Spinal cord (tissue), 10 donors: ENCODE results near the gene SIK1. TPM values are rescaled to one million over a fixed set of nuclear protein-coding genes. Genes with fewer than 3 reads are reported as not detected.
"Not testable (repeated sequence)": the region's sequence is repeated elsewhere in the genome, so short reads cannot be mapped to it uniquely, and the experiment has no call there.

ENCODE experiments used
- DNase-seq, 6 donors: peaks; one replicate each; pipeline versions ENCODE4 v3.0.0 to v3.0.0-alpha.2; 2013 to 2015; ENCODE audit warnings: low spot score in 6 of 6, low read depth in 4 of 6
- H3K27ac ChIP-seq: one replicate; pipeline ENCODE4 v1.5.1; 2013; ENCODE audit warnings: low read depth, low read length, control low read depth
- H3K27me3 ChIP-seq: one replicate; pipeline ENCODE4 v1.6.1; 2013; ENCODE audit warnings: low read length; ENCODE audit not compliant: control insufficient read depth, insufficient read depth
- H3K36me3 ChIP-seq: one replicate; pipeline ENCODE4 v1.6.1; 2013; ENCODE audit warnings: low read length; ENCODE audit not compliant: control insufficient read depth, insufficient read depth
- H3K4me1 ChIP-seq: one replicate; pipeline ENCODE4 v1.6.1; 2013; ENCODE audit warnings: low read length; ENCODE audit not compliant: control insufficient read depth, insufficient read depth
- H3K4me3 ChIP-seq: one replicate; pipeline ENCODE4 v1.5.1; 2013; ENCODE audit warnings: low read depth, low read length, control low read depth
- H3K9me3 ChIP-seq: one replicate; pipeline ENCODE4 v1.6.1; 2013; ENCODE audit warnings: low read length; ENCODE audit not compliant: control insufficient read depth, insufficient read depth
- WGBS: methylation state at CpG from one replicate; pipeline ENCODE4 v1.1.5; 2013; ENCODE audit warnings: missing lambda C conversion rate; ENCODE audit not compliant: insufficient coverage; 5-methylcytosine and 5-hydroxymethylcytosine counted together
- polyA plus RNA-seq, 2 donors: library from polyadenylated mRNA; unstranded; fragments of 120-200 nt; gene quantifications; one replicate each; pipeline ENCODE4 v1.2.1, GENCODE V29; 2013; ENCODE audit not compliant: insufficient read length in 2 of 2
- total RNA-seq, 2 donors: library from RNA; depleted of rRNA in 1 of 2; stranded (reverse); fragments of 120-200 nt in 1 of 2; fragments of >200 nt in 1 of 2; gene quantifications; one replicate each; pipeline versions ENCODE4 v1.2.3 to v1.2.4, GENCODE V29; 2013 to 2014
- donor health status: healthy.

SIK1 gene
- total and polyA plus RNA-seq, 4 donors: 4.7 to 13.2 (median 6.1) TPM

DNA sequence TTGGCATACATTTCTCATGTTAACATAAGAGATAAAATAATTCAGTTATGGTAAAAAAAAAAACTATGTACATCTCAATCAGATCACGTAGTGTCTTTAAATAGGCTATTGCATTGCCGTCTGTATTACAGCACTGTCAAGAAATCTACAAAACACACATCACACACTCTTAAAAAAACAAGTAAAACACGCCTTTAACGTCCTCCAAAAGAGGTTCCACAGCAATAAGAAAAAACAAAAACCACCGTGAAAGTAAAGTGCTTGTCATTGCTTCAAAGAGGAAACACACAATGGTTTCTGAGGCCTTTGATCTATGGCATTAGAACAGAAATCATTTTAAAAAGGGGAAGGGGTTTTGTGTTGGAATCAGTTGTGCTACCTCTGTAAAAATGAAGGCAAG, 12.4 kb downstream of the SIK1 start:
- H3K36me3 ChIP-seq, H3K4me1 ChIP-seq, H3K27ac ChIP-seq, H3K9me3 ChIP-seq, H3K4me3 ChIP-seq, DNase-seq, H3K27me3 ChIP-seq: not testable (repeated sequence)
- no CpG with 5 or more reads among the region's 5 CpGs for WGBS

DNA sequence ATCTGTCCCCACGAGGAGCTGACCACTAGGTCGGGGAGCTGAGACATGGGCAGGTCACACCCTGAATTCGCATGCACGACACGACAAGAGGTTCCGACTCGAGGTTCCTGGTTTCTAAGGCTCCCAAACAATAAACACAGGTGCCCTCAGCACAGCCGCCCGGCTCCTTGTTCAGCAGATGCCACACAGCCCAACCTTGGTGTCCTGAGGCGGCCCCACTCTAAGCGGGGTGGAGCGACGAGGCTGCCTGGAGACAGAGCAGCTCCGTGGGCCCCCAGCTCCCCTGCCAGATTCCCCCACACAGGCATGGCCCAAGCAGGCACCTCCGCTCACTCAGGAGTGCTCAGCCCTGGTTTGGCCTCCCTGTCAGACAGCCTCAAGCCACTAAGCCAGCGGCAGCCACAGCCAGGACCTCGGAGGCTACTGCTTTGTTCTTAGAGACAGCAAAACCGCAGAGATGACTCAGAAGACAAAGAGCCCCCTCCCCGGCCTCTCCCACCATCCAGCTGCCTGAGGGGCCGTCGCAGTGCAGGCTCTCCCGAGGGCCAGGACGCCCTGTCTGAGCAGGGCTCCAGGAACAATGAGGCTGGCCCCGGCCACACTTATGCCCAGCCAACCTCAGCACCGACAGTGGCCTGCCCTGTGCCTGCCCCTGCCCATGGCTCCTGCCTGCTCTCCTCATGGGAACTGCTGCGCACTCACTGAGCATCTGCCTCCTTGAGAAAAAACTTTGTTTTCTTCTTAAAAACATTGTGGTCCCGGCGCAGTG, 14.7 kb downstream of the SIK1 start:
- not testable (repeated sequence) for H3K9me3 ChIP-seq

GRCh38 chr21:43410456-43411068, 16.4 kb downstream of the SIK1 start:
- not testable (repeated sequence) for DNase-seq, H3K4me1 ChIP-seq, H3K9me3 ChIP-seq, H3K36me3 ChIP-seq, H3K4me3 ChIP-seq, H3K27ac ChIP-seq, H3K27me3 ChIP-seq
- no CpG with 5 or more reads among the region's 27 CpGs for WGBS

More for the DNA sequence above, 14.7 kb downstream of the SIK1 start:
- not testable (repeated sequence) for H3K27me3 ChIP-seq, H3K4me1 ChIP-seq, H3K4me3 ChIP-seq, H3K36me3 ChIP-seq, H3K27ac ChIP-seq, DNase-seq
- WGBS: no CpG with 5 or more reads among the region's 28 CpGs

DNA sequence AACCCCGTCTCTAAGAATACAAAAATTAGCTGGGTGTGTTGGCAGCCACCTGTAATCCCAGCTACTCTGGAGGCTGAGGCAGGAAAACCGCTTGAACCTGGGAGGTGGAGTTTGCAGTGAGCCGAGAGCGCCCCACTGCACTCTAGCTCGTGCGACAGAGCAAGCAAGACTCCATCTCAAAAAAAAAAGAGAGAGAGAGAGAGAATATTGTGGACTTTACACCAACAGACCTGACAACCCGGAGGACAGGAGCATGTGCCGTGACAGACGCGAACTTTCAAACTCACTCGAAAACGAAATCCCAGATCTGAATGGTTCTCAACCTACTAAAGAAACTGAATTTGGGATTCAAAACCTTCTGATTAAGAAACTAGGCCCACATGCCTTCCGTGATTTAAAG, 19.8 kb downstream of the SIK1 start:
- no CpG with 5 or more reads among the region's 13 CpGs for WGBS
- DNase-seq, H3K36me3 ChIP-seq, H3K27ac ChIP-seq, H3K27me3 ChIP-seq, H3K9me3 ChIP-seq, H3K4me1 ChIP-seq, H3K4me3 ChIP-seq: not testable (repeated sequence)

GRCh38 chr21:43404450-43404849, 22.5 kb downstream of the SIK1 start:
- no CpG with 5 or more reads among the region's 14 CpGs for WGBS
- not testable (repeated sequence) for H3K27me3 ChIP-seq, H3K27ac ChIP-seq, DNase-seq, H3K4me3 ChIP-seq, H3K36me3 ChIP-seq, H3K9me3 ChIP-seq, H3K4me1 ChIP-seq

- H3K27ac ChIP-seq, H3K36me3 ChIP-seq, H3K4me1 ChIP-seq, DNase-seq, H3K27me3 ChIP-seq, H3K9me3 ChIP-seq, H3K4me3 ChIP-seq: not testable (repeated sequence)
- WGBS: no CpG with 5 or more reads among the region's 22 CpGs
Observed at GRCh38 chr21:43403651-43404430, 23.1 kb downstream of the SIK1 start.

GRCh38 chr21:43401125-43401524, 25.8 kb downstream of the SIK1 start:
- not testable (repeated sequence) for DNase-seq, H3K36me3 ChIP-seq, H3K4me1 ChIP-seq, H3K4me3 ChIP-seq, H3K27me3 ChIP-seq, H3K27ac ChIP-seq, H3K9me3 ChIP-seq
- no CpG with 5 or more reads among the region's 11 CpGs for WGBS

DNA sequence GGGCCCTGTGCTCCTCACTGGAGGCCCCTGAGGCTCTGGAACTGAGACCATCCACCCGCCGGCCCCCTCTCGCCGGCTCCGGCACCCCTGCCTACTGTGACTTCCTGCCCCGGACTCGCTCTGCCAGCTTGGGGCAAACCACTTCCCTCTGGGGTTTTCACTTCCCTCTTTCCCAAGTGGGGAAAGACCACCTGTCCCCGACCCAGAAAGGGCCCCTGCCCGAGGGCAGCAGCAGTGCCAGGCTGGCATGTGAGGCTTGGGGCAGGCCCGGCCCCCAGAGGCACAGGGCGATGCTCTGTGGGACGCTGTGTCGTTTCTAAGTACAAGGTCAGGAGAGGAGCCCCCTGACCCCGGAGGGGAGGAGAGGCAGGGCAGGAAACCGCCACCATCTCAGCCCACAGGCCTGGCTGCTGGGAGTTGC, 27.3 kb downstream of the SIK1 start:
- DNase-seq, H3K4me1 ChIP-seq, H3K4me3 ChIP-seq, H3K36me3 ChIP-seq, H3K9me3 ChIP-seq, H3K27ac ChIP-seq, H3K27me3 ChIP-seq: not testable (repeated sequence)
- WGBS: no CpG with 5 or more reads among the region's 15 CpGs

DNA sequence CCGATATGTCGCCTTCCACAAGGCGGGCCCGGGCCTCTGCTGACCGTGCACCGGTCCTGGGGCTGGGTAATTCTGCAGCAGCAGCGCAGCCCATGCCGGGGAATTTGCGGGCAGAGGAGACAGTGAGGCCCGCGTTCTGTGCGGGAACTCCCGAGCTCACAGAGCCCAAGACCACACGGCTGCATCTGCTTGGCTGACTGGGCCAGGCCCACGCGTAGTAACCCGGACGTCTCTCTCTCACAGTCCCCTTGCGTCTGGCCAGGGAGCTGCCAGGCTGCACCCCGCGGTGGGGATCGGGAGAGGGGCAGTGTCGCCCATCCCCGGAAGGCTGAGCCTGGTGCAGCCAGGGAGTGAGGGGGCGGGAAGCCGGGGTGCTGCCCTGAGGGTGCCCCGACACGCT, 27.8 kb downstream of the SIK1 start:
- H3K27ac ChIP-seq, H3K27me3 ChIP-seq, DNase-seq, H3K36me3 ChIP-seq, H3K9me3 ChIP-seq, H3K4me1 ChIP-seq, H3K4me3 ChIP-seq: not testable (repeated sequence)
- WGBS: no CpG with 5 or more reads among the region's 28 CpGs
